Retinal pigment epithelial cell (primary cell): ENCODE results near the gene GDF2.

Source experiments
- DNase-seq: peaks from one replicate; pipeline ENCODE4 v3.0.0-alpha.2; 2010; ENCODE audit warnings: low read depth
- H3K4me3 ChIP-seq: 2 replicates; pipeline ENCODE4 v1.5.1; 2011; ENCODE audit warnings: mild to moderate bottlenecking, low read length, control low read depth, moderate library complexity
- TF ChIP-seq, protein P1 (sequence below): conservative IDR thresholded peaks from 2 replicates; pipeline ENCODE4 v1.5.1; 2011; ENCODE audit warnings: low read depth, low read length, control low read depth, inconsistent platforms

GDF2 gene

DNA sequence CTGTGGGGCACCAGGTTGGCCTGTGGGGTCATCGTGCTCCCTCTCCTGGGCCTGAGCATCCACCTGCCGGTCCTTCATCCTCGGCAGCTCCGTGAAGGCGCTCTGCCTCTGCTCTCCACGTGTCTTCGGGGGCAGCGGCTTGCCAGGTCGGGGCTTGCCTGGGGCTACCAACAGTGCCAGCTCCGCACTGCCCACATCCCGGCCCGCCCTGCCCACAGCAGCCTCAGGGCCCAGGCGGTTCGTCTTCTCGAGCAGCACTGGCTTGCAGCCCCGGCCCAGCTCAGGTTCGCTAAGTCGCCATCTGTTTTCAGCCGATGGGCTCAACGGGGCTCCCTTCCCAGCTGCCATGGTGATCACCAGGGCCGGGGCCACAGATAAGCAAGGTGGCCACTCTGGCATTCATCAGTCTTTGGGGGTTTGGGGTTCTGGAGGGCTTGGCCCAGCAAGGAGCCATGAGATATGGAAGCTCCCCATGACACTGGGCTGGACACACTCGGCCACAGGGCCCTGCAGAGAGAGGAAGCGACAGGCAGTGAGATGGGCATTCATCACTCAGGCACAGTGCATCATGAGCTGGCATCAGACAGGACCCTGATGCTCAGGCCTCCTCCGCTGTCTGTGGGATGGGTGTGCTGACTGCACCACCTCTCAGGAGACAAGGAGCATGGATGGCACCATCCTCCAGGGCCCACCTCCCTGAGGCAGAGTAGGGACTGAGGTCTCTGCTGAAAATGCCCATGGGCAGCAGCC lies 46.4 kb downstream of the GDF2 start:
- DNase-seq, result no peak
- H3K4me3 ChIP-seq, result no peak overlapping the region
- TF ChIP-seq, protein P1, sequence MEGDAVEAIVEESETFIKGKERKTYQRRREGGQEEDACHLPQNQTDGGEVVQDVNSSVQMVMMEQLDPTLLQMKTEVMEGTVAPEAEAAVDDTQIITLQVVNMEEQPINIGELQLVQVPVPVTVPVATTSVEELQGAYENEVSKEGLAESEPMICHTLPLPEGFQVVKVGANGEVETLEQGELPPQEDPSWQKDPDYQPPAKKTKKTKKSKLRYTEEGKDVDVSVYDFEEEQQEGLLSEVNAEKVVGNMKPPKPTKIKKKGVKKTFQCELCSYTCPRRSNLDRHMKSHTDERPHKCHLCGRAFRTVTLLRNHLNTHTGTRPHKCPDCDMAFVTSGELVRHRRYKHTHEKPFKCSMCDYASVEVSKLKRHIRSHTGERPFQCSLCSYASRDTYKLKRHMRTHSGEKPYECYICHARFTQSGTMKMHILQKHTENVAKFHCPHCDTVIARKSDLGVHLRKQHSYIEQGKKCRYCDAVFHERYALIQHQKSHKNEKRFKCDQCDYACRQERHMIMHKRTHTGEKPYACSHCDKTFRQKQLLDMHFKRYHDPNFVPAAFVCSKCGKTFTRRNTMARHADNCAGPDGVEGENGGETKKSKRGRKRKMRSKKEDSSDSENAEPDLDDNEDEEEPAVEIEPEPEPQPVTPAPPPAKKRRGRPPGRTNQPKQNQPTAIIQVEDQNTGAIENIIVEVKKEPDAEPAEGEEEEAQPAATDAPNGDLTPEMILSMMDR, result no peak

DNA sequence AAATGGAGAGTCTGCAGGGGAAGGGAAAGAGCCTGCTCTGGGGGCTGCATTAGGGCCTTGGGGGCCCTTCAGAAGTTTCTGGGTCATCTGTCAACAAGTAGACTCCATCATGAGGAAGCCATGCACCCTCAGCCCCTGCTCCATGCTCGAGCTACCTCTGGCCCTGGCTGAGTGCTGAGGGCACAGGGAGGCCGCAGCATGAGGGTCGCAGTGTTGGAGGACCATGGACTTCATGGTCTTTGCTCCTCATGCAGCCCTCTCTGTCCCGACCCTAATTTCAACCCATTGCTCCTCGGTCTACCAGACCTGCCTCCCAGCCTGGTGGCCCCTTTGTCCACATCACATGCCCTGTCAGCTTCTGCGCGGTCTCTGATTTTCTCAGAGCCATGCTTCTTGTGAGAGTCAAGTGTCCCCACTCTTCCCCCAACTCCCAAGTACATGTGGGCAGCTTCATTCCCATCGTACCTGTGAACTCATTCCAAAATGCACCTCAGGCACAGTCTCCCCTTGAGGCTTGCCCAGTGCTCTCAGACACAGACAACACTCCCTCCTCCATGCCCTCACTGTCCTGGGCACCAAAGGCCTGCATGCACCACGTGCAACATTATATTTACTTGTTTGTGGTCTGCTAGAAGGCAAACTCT lies 47.1 kb downstream of the GDF2 start:
- TF ChIP-seq, protein P1, result no peak
- H3K4me3 ChIP-seq, result no peak overlapping the region
- DNase-seq, result no peak

DNA sequence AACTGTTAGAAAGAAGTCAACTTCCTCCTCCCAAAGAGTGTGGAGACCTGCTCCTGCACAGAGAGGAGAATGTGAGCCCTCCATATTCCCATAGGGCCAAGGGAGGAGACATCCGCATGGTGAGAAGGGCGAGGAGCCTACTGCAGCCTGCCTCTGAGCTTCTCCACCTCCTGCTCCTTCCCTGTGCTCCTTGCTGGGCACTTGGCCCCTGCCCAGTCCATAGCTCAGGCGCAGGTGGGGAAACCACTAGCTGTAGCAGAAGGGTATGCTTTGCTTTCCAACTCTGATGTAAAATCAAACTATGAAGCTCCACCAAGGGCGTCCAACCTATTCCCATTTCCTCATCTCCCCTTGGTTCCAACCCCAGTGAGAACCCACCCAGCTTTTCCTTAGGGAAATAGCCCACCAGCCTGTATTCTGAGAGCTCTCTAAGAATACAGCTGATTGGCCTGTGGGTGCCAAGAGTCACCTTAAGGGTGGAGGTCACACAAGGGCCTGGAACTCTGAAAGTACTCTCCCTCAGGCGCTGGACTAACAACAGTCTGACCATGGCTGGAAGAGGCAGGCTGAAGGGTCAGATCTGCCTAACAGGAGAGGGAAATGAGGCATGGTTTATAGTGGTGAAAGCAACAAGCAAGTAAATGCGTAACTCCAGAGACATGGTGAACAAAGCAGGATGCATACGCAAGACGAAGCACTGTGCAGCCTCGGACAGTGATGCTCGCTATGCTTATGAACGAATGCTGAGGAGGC lies 47.9 kb downstream of the GDF2 start:
- no peak overlapping the region for H3K4me3 ChIP-seq
- no peak for DNase-seq
- TF ChIP-seq, protein P1, result no peak

DNA sequence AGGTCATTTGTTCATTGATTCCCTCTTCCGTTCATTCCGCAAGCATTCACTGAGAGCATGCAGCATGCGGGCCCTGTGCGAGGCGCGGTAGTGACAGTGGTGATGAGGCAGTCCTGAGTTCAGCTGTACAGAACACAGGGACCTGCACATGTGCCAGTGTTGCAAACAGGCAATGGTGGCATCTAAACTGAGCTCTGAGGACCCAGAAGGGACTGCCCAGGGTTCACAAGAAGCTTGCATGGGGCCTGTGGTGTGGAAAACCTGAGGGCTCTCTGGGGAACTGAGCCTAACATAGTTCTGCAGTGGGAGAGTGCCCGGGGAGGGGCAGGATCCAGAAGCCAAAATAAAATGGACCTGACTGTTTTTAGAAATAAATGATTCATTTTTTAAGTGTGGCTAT lies 48.6 kb downstream of the GDF2 start:
- no peak for DNase-seq
- TF ChIP-seq, protein P1, result no peak
- H3K4me3 ChIP-seq, result no peak overlapping the region

DNA sequence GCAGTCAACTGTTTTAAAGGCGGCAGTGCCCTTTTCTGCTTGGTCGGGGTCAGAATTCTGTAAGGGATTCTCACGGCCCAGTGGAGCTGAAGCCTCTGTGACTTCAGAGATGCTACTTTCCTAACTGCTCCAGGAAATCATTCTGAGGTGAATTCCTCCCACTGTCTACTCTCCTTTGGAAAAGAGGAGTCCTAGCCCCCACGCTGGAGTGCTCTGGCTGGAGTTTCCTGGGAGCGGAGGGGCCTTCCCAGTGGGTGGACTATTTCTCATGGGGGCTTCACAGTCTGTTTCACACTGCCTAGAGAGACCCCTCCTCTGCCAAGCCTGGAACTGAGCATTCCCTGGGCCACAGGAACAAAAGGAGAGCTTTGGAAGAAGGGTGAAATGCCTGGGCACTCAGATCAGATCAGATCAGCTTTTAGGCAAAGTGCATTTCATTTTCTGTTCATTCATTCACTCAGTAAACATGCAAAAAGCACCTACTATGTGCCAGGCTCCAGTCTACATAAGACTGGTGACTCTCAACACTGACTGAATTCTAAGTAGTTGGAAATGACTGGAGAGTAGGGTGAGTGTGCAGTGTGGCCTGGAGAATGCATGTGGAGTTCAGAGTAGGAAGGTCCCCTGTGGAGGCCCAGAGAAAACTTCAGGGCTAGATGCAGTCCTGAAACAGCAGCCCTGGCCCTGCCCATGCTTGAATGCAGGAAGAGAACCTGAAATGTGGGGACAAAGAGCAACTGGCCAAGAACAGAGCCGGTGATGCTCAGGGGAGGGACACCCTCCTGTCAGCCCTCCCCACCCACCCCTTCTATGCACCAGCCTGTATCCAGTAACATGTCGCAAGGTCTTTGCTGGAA lies 49.6 kb downstream of the GDF2 start:
- no peak overlapping the region for H3K4me3 ChIP-seq
- TF ChIP-seq, protein P1, result no peak
- no peak for DNase-seq

DNA sequence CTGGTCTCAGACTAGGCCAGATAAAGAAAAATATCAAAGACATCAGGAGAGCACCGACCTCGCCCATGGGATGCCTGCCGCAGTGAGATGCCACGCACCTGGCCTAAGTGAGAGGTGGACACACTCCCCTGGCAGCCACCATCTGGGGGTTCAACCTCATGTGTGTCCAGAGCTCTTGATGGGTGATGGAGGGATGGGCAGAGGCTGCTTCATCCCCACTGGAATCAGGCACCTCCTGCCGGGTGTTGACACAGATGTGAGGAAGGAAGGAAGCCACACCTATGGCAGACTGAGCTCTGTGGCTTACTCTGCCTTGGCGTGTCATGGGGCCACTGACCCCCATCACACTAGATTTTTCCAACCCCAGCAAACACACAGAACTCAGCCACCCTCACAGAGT lies 50.5 kb downstream of the GDF2 start:
- no peak for DNase-seq
- H3K4me3 ChIP-seq, result no peak overlapping the region
- TF ChIP-seq, protein P1, result no peak
